Transverse colon (tissue), 3 donors: ENCODE measurements around the gene TCF21.

ENCODE experiments used
- CTCF ChIP-seq, 5 experiments: fragments of 200-600 bp in 3 of 5; fragments of 450-650 bp in 2 of 5; sonication (generic) in 3 of 5; IDR thresholded peaks; 1 replicate in 2 of 5; 2 replicates in 3 of 5; pipeline ENCODE4 v1.5.1; 2016 to 2017; ENCODE audit warnings: antibody characterized with exemption in 5 of 5, inconsistent platforms in 3 of 5, mild to moderate bottlenecking in 2 of 5, moderate library complexity in 1 of 5
- POLR2A ChIP-seq: fragments of 450-650 bp; IDR thresholded peaks from one replicate; pipeline ENCODE4 v1.6.1; 2016; ENCODE audit warnings: antibody characterized with exemption, mild to moderate bottlenecking, moderate library complexity

- TF ChIP-seq CTCF (IDR thresholded peaks at IDR 0.05) (no peak), POLR2A (no peak)
Observed at GRCh38 chr6:133893946-133894345, 5.0 kb downstream of the TCF21 start.
